Tibial artery (tissue), 4 donors: Measurements from ENCODE around the gene SCGN.
A peak's percentile ranks its signal among the peaks of the same experiment; 100 is the strongest.

Experiments
- DNase-seq, 2 donors: peaks; one replicate each; pipeline ENCODE4 v3.0.0-alpha.2; 2019
- H3K27ac ChIP-seq, 2 donors: fragments of 200-600 bp; sonication (generic) in 1 of 2; 1 replicate in 1 of 2; 2 replicates in 1 of 2; pipeline ENCODE4 v1.5.1; 2018 to 2019; ENCODE audit warnings: mild to moderate bottlenecking in 1 of 2
- H3K27me3 ChIP-seq, 2 donors: fragments of 200-600 bp; sonication (generic) in 1 of 2; one replicate each; pipeline versions ENCODE4 v1.5.1 to v1.6.0; 2016 to 2019
- H3K36me3 ChIP-seq, 3 donors: fragments of 200-600 bp; sonication (generic) in 2 of 3; one replicate each; pipeline ENCODE4 v1.5.1; 2016 to 2019; ENCODE audit warnings: mild to moderate bottlenecking in 2 of 3
- H3K4me1 ChIP-seq, 4 donors: fragments of 200-600 bp; sonication (generic) in 2 of 4; 1 replicate in 3 of 4; 2 replicates in 1 of 4; pipeline ENCODE4 v1.5.1; 2016 to 2019
- H3K4me3 ChIP-seq, 2 donors: fragments of 200-600 bp; sonication (generic) in 1 of 2; 1 replicate in 1 of 2; 2 replicates in 1 of 2; pipeline ENCODE4 v1.5.1; 2018 to 2019; ENCODE audit warnings: mild to moderate bottlenecking in 2 of 2
- H3K9me3 ChIP-seq, 3 donors: fragments of 200-600 bp; sonication (generic) in 1 of 3; one replicate each; pipeline ENCODE4 v1.5.1; 2016 to 2019
- intact Hi-C: fragments of 100-400 bp; cut with DNase I; formaldehyde crosslinking; loops from one replicate; pipeline ENCODE4 v1.15.0; 2023; ENCODE audit warnings: low total_unique reads
- TF ChIP-seq, protein P1 (sequence below), 2 experiments: fragments of 200-600 bp in 1 of 2; fragments of 450-650 bp in 1 of 2; IDR thresholded peaks; one replicate each; pipeline ENCODE4 v1.5.1; 2017 to 2019; ENCODE audit warnings: antibody characterized with exemption in 2 of 2, mild to moderate bottlenecking in 1 of 2, moderate library complexity in 1 of 2

The SCGN gene

GRCh38 chr6:25715794-25716193, 63.8 kb downstream of the SCGN start:
- Histone ChIP-seq H3K36me3 (no peaks in the 10 kb centered on the region), H3K4me1 (no peaks in the 10 kb centered on the region), H3K27me3 (no peaks in the 10 kb centered on the region), H3K4me3 (no peak overlapping the region), H3K27ac (no peak overlapping the region), H3K9me3 (no peaks in the 10 kb centered on the region)
- DNase-seq, result no peak
- intact Hi-C loops, result loop anchor here (5.0 kb wide), 1 partner anchor 488 kb away; no protein-coding TSS in a partner anchor
- TF ChIP-seq, protein P1, sequence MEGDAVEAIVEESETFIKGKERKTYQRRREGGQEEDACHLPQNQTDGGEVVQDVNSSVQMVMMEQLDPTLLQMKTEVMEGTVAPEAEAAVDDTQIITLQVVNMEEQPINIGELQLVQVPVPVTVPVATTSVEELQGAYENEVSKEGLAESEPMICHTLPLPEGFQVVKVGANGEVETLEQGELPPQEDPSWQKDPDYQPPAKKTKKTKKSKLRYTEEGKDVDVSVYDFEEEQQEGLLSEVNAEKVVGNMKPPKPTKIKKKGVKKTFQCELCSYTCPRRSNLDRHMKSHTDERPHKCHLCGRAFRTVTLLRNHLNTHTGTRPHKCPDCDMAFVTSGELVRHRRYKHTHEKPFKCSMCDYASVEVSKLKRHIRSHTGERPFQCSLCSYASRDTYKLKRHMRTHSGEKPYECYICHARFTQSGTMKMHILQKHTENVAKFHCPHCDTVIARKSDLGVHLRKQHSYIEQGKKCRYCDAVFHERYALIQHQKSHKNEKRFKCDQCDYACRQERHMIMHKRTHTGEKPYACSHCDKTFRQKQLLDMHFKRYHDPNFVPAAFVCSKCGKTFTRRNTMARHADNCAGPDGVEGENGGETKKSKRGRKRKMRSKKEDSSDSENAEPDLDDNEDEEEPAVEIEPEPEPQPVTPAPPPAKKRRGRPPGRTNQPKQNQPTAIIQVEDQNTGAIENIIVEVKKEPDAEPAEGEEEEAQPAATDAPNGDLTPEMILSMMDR (IDR thresholded peaks at IDR 0.05), result no peak

GRCh38 chr6:25717866-25718740, 66.1 kb downstream of the SCGN start:
- TF ChIP-seq, protein P1 (IDR thresholded peaks at IDR 0.05), result peak; percentile 39 to 52
- H3K4me1 ChIP-seq, result no peaks in the 10 kb centered on the region
- intact Hi-C loops, result loop anchor here (5.0 kb wide), 1 partner anchor 491 kb away; no protein-coding TSS in a partner anchor
- H3K36me3 ChIP-seq, result no peaks in the 10 kb centered on the region
- no peak for DNase-seq
- H3K27ac ChIP-seq, result no peak overlapping the region
- no peaks in the 10 kb centered on the region for H3K9me3 ChIP-seq
- no peaks in the 10 kb centered on the region for H3K27me3 ChIP-seq
- H3K4me3 ChIP-seq, result no peak overlapping the region

- TF ChIP-seq, protein P1 (IDR thresholded peaks at IDR 0.05), result no peak
- no peaks in the 10 kb centered on the region for H3K4me1 ChIP-seq
- H3K9me3 ChIP-seq, result no peaks in the 10 kb centered on the region
- no peak overlapping the region for H3K4me3 ChIP-seq
- intact Hi-C loops, result no loop called here
- H3K27ac ChIP-seq, result no peak overlapping the region
- DNase-seq, result no peak
- H3K36me3 ChIP-seq, result no peaks in the 10 kb centered on the region
- H3K27me3 ChIP-seq, result no peaks in the 10 kb centered on the region
Observed at GRCh38 chr6:25726122-25726911, 74.3 kb downstream of the SCGN start.

GRCh38 chr6:25727028-25727427, 75.0 kb downstream of the SCGN start:
- intact Hi-C loops, result no loop called here
- TF ChIP-seq, protein P1 (IDR thresholded peaks at IDR 0.05), result no peak
- Histone ChIP-seq H3K4me1 (no peaks in the 10 kb centered on the region), H3K4me3 (no peak overlapping the region), H3K9me3 (no peaks in the 10 kb centered on the region), H3K27ac (no peak overlapping the region), H3K27me3 (no peaks in the 10 kb centered on the region), H3K36me3 (no peaks in the 10 kb centered on the region)
- no peak for DNase-seq

GRCh38 chr6:25730907-25731306, 78.9 kb downstream of the SCGN start:
- Histone ChIP-seq H3K9me3 (peaks cover 0 to 5% (median 0%) of the 10 kb centered on the region in 3 donors), H3K36me3 (no peaks in the 10 kb centered on the region), H3K4me3 (no peak overlapping the region), H3K27ac (no peak overlapping the region), H3K27me3 (peaks cover 0 to 5% of the 10 kb centered on the region in 2 donors), H3K4me1 (no peaks in the 10 kb centered on the region)
- no peak for DNase-seq
- TF ChIP-seq, protein P1 (IDR thresholded peaks at IDR 0.05), result no peak
- intact Hi-C loops, result no loop called here
